Jurkat, Clone E6-1 (cell line): ENCODE data around the gene LRMDA.

ENCODE experiments used
- DNase-seq: peaks from one replicate; pipeline ENCODE4 v3.0.0-alpha.2; 2011; ENCODE audit warnings: low read depth, low spot score
- H3K4me3 ChIP-seq: 2 replicates; pipeline ENCODE4 v1.5.1; 2011; ENCODE audit warnings: mild to moderate bottlenecking, low read length, control low read depth, moderate library complexity

Gene LRMDA

GRCh38 chr10:76251841-76252671 is 820.6 kb downstream of the LRMDA start:
- no peak overlapping the region for H3K4me3 ChIP-seq
- no peak for DNase-seq

DNA sequence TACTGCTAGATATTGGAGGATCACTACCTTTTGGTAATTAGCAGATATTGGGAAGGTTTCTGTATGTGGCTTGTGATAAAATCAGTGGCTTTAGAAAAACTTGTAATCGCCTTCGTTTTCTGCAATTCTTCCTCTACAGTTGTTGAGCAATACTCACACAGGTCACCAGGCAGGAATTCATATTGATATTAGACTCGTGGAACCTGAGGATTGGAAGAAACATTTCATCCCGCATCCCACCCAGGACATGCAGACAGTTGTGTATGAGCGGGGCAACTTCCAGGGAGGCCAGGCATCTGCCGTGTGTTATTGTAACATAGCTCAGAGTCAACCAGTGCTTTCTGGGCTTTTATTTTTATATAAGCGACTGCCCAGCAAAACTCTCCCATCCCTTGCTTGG is 821.3 kb downstream of the LRMDA start:
- H3K4me3 ChIP-seq: no peak overlapping the region
- no peak for DNase-seq

DNA sequence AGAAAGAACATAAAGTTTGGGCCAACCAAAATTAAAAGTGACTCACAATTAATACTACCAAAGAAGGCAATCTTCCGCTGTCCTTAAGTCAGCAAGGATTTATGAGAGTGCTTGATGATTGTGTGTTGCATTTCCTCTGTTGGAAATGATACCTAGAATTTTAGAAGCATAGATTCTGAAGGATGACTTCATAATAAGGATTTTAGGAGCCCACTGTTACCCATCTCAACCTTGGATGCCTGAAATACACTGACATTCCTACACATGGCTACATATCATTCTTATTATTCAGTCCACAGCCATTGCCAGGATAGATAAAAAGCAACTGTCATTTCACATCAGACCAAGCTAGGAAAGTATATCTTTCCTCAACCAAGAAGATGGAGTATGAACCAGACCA is 823.8 kb downstream of the LRMDA start:
- DNase-seq: no peak
- H3K4me3 ChIP-seq: no peak overlapping the region

DNA sequence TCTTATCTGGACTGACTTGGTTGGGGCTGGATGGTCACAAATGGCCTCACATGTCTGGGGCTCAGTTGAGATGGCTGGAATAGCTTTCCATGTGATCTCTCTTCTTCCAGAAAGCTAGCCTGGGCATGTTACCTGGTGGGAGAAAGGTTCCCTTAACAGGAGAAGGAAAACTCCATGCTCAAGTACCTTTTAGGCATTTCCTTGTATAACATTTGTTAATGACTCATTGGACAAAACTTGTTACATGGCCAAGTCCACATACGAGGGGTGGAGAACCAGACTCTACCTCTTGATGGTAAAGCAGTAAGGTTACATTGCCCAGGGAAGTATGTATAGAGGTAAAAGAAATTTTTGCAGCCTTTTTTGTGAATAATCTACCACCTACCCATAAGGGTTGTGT is 826.4 kb downstream of the LRMDA start:
- no peak for DNase-seq

DNA sequence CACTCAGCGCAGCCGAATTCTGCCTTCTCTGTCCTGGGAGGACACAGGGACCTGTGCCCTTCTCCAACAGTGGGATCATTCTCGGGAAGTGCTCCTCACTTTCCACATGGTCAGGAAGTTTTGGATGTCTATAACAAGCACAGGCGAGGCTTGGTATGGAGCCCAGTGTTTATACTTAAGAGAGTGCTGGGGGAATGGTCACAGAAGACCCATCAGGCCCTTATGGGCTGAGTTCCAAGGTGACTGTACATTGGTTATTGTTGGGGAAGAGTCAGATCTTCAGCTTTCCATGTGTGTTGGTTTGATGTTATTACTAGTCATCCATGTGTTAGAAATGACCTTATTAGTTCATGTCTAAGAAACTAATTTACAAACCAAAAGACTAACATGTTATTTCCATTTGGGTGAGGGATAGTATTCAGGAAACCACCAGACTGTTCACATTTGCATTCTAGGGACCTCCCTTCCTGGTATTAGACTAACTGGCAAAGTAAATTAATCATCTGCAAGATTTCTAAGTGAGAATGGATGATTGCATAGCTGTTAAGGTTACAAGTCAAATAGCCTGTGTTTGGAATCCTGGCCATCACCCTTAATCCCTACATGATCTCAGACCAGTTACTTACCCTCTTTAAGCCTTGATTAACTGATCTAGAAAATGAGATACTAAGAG is 834.2 kb downstream of the LRMDA start:
- H3K4me3 ChIP-seq: no peak overlapping the region
- no peak for DNase-seq

More for the DNA sequence above, 826.4 kb downstream of the LRMDA start:
- H3K4me3 ChIP-seq: no peak overlapping the region

GRCh38 chr10:76268530-76268929 is 837.1 kb downstream of the LRMDA start:
- no peak for DNase-seq

DNA sequence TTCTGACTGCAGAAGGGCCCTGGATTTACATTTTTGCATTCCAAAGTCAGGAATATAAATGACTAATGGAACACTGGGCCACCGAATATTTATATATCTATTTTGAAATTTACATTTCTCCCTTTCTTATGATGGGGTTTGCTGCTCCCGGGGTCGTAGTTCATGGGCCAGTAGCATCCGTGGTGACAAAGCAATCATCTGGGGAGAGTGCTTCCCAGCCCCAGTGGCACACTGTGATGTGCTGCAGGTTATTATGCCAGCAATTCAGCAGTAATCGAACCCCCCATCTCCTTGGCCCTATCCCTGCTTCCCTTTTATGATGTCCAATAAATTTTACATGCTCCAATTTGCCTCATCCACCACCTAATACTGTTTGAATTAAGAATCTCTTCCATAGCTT is 837.5 kb downstream of the LRMDA start:
- no peak for DNase-seq
- H3K4me3 ChIP-seq: no peak overlapping the region

More at GRCh38 chr10:76268530-76268929, 837.1 kb downstream of the LRMDA start:
- no peak overlapping the region for H3K4me3 ChIP-seq

- H3K4me3 ChIP-seq: no peak overlapping the region
- no peak for DNase-seq
These were observed 839.0 kb downstream of the LRMDA start for GRCh38 chr10:76270464-76270863.

- no peak for DNase-seq
- no peak overlapping the region for H3K4me3 ChIP-seq
These were observed 843.5 kb downstream of the LRMDA start for GRCh38 chr10:76274933-76275332.

DNA sequence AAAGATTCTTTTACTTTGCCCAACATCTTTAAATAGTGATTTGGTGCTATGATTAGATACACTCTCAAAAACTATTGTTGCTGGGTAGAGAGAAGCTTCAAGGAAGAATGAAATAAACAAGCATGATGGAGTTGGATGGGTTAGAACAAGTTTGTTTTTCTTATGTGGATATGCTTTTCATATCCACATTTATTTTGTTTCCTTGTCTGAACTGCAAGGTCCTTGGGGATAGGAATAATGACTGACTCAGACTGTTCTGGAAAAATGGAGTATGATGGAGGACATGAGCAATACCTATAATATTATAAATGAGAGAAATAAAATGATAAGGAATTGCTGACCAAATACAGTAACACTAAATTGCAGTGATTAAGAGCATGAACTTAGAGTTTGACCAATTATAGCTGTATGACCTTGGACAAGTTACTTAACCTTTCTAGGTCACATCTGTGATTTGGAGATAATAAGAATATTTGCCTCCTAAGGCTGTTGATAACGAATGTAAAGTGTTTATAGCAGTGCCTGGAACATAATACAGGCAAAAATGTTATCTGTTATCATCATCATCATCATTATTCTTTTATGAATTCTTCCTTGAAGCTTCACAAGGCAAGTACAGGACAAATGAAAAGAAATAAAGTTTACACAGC is 847.5 kb downstream of the LRMDA start:
- H3K4me3 ChIP-seq: no peak overlapping the region
- DNase-seq: no peak

DNA sequence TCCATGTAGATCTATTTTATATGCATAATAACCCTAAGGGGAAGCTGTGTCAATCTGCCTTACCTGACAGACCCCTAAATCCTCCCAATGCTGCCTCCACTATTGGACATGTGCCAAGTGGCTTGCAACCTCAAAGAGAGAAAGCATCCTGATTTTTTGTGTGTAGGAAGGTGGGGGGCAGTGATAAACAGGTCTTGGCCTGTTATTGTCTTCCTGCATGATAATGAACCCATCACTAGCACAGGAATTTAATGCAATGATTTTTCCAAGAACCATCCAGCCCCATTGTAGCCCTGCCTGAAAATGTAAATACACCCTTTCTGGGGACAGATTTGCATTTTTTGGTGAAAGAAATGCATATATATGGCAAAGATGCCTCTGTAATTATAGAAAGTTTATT is 850.2 kb downstream of the LRMDA start:
- DNase-seq: no peak

DNA sequence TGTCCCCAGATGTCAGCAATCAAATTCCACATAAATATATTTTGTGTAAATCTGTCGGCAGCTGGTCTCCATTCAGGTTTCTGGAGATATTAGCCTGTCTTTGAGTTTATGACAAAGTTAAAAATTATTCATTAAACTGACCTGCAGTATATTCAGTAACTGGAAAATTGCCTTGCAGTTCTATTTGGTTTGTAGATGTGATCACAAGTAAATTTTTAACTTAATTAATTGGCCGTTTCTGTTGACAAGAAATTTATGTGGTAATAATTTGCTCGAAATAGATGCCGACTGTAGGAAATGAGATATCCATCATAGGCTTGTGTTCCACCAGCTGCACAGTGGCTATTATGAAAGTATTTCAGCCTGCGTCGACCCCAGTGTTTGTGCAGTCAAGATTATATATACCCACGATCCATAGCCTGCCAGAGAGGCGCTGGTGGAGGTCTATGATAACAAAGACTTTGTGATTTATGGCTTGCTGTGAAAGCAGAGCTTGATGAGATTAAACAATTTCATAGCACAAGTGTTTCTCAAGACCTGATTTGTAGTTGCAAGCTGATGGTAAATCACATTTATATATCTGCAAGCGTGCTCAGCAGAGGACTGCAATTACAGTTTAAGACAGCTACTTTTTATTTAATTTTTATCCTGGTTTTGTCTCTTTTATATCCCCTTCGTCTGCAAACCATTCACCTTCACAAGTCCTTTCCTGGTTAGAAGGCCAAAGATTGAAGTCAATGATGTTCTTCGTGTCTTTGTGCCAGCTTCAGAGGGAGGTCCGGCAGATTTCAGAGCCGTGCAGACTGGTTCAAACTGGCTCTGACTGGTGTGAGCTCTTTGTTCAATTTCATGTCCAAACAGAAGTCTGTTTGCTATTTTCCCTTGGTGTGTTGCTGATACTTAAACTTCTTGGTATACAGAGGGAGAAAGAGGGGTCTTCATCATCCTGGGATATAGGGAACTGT is 850.9 kb downstream of the LRMDA start:
- DNase-seq: no peak
- no peak overlapping the region for H3K4me3 ChIP-seq

More for the DNA sequence above, 850.2 kb downstream of the LRMDA start:
- no peak overlapping the region for H3K4me3 ChIP-seq

- no peak for DNase-seq
- no peak overlapping the region for H3K4me3 ChIP-seq
These were observed 852.9 kb downstream of the LRMDA start for GRCh38 chr10:76284351-76284750.

GRCh38 chr10:76285012-76285411 is 853.6 kb downstream of the LRMDA start:
- DNase-seq: no peak
- H3K4me3 ChIP-seq: no peak overlapping the region

- DNase-seq: no peak
- no peak overlapping the region for H3K4me3 ChIP-seq
These were observed 854.1 kb downstream of the LRMDA start for GRCh38 chr10:76285515-76285914.

GRCh38 chr10:76286536-76286935 is 855.1 kb downstream of the LRMDA start:
- no peak overlapping the region for H3K4me3 ChIP-seq
- DNase-seq: no peak

GRCh38 chr10:76287856-76288255 is 856.4 kb downstream of the LRMDA start:
- no peak overlapping the region for H3K4me3 ChIP-seq
- no peak for DNase-seq

- DNase-seq: no peak
- no peak overlapping the region for H3K4me3 ChIP-seq
These were observed 859.8 kb downstream of the LRMDA start for GRCh38 chr10:76291175-76291574.

GRCh38 chr10:76291885-76292284 is 860.5 kb downstream of the LRMDA start:
- no peak overlapping the region for H3K4me3 ChIP-seq
- DNase-seq: no peak
